GM19193 (cell line): ENCODE results near the gene TEX9.

Source experiments
- POLR2A ChIP-seq: IDR thresholded peaks from 4 replicates; pipeline ENCODE4 v1.6.1; 2011; ENCODE audit not compliant: insufficient read depth, insufficient read length; ENCODE audit errors: extremely low read depth

TEX9 gene

GRCh38 chr15:56351957-56352506 lies 13.2 kb upstream of the TEX9 start:
- TF ChIP-seq POLR2A = no peak

- TF ChIP-seq POLR2A = no peak
These were observed 12.1 kb upstream of the TEX9 start for GRCh38 chr15:56353119-56353518.

GRCh38 chr15:56353740-56354139 lies 11.5 kb upstream of the TEX9 start:
- no peak for TF ChIP-seq POLR2A

GRCh38 chr15:56356616-56357015 lies 8.6 kb upstream of the TEX9 start:
- TF ChIP-seq POLR2A = no peak

- no peak for TF ChIP-seq POLR2A
These were observed 6.6 kb upstream of the TEX9 start for GRCh38 chr15:56358604-56359003.

GRCh38 chr15:56361987-56362386 lies 3.2 kb upstream of the TEX9 start:
- no peak for TF ChIP-seq POLR2A

GRCh38 chr15:56366211-56366610 lies 985 bp downstream of the TEX9 start:
- TF ChIP-seq POLR2A = no peak

- no peak for TF ChIP-seq POLR2A
These were observed 1.9 kb downstream of the TEX9 start for GRCh38 chr15:56367156-56367555.

GRCh38 chr15:56369234-56369633 lies 4.0 kb downstream of the TEX9 start:
- TF ChIP-seq POLR2A = peak; percentile 43

- no peak for TF ChIP-seq POLR2A
These were observed 6.4 kb downstream of the TEX9 start for GRCh38 chr15:56371495-56372147.

GRCh38 chr15:56383010-56383409 lies 17.8 kb downstream of the TEX9 start:
- no peak for TF ChIP-seq POLR2A

GRCh38 chr15:56385908-56386307 lies 20.7 kb downstream of the TEX9 start:
- no peak for TF ChIP-seq POLR2A

- TF ChIP-seq POLR2A = no peak
These were observed 25.6 kb downstream of the TEX9 start for GRCh38 chr15:56390739-56391267.

- no peak for TF ChIP-seq POLR2A
These were observed 28.1 kb downstream of the TEX9 start for GRCh38 chr15:56393277-56393676.

GRCh38 chr15:56394909-56395308 lies 29.7 kb downstream of the TEX9 start:
- no peak for TF ChIP-seq POLR2A

GRCh38 chr15:56410721-56411120 lies 45.5 kb downstream of the TEX9 start:
- no peak for TF ChIP-seq POLR2A
